MM.1S (cell line): ENCODE results near the gene OXSR1.

Experiments used
- DNase-seq: peaks from one replicate; pipeline ENCODE4 v3.0.0-alpha.2; 2015
- H2AFZ ChIP-seq: fragments of 300-600 bp; sonication (generic); 2 replicates; pipeline ENCODE4 v1.6.0; 2016; ENCODE audit warnings: antibody characterized with exemption, low read length
- H3F3A ChIP-seq: fragments of 300-600 bp; sonication (generic); 2 replicates; pipeline ENCODE4 v1.6.1; 2016; ENCODE audit warnings: mild to moderate bottlenecking, antibody characterized with exemption, low read length, moderate library complexity, mixed read lengths; ENCODE audit not compliant: insufficient read depth
- H3K27ac ChIP-seq: fragments of 300-600 bp; sonication (generic); 2 replicates; pipeline ENCODE4 v1.5.1; 2016; ENCODE audit warnings: mild to moderate bottlenecking, low read length
- H3K27me3 ChIP-seq: fragments of 300-600 bp; sonication (generic); replicated peaks from 2 replicates; pipeline ENCODE4 v1.6.0; 2016; ENCODE audit warnings: low read length; ENCODE audit not compliant: insufficient read depth
- H3K36me3 ChIP-seq: fragments of 300-600 bp; sonication (generic); replicated peaks from 2 replicates; pipeline ENCODE4 v1.6.1; 2016; ENCODE audit warnings: mild to moderate bottlenecking, low read length, mixed read lengths; ENCODE audit not compliant: insufficient read depth
- H3K4me1 ChIP-seq: fragments of 300-600 bp; sonication (generic); 2 replicates; pipeline ENCODE4 v1.6.1; 2016; ENCODE audit warnings: low read length, mixed read lengths
- H3K4me2 ChIP-seq: fragments of 300-600 bp; sonication (generic); 2 replicates; pipeline ENCODE4 v1.6.0; 2016; ENCODE audit warnings: low read depth, low read length
- H3K4me3 ChIP-seq: fragments of 300-600 bp; sonication (generic); 2 replicates; pipeline ENCODE4 v1.5.1; 2016; ENCODE audit warnings: low read length, mixed read lengths
- H3K79me2 ChIP-seq: fragments of 300-600 bp; sonication (generic); 2 replicates; pipeline ENCODE4 v1.6.1; 2016; ENCODE audit warnings: mixed run types, low read length, mixed read lengths
- H3K9ac ChIP-seq: fragments of 300-600 bp; sonication (generic); 2 replicates; pipeline ENCODE4 v1.6.1; 2016; ENCODE audit warnings: low read length, mixed read lengths
- H3K9me2 ChIP-seq: fragments of 300-600 bp; sonication (generic); replicated peaks from 2 replicates; pipeline ENCODE4 v1.6.1; 2016; ENCODE audit warnings: mild to moderate bottlenecking, low read length, mixed read lengths; ENCODE audit not compliant: insufficient read depth
- H3K9me3 ChIP-seq: fragments of 300-600 bp; sonication (generic); replicated peaks from 2 replicates; pipeline ENCODE4 v1.6.1; 2016; ENCODE audit warnings: mild to moderate bottlenecking, low read length, mixed read lengths; ENCODE audit not compliant: insufficient read depth
- H4K20me1 ChIP-seq: fragments of 300-600 bp; sonication (generic); 2 replicates; pipeline ENCODE4 v1.6.1; 2016; ENCODE audit warnings: mild to moderate bottlenecking, low read length, moderate library complexity, mixed read lengths; ENCODE audit not compliant: insufficient read depth
- CTCF ChIP-seq: fragments of 300-600 bp; sonication (generic); IDR thresholded peaks from 2 replicates; pipeline ENCODE4 v1.5.1; 2016; ENCODE audit warnings: antibody characterized with exemption, low read length, mixed read lengths
- EZH2 ChIP-seq: fragments of 300-600 bp; sonication (generic); optimal IDR thresholded peaks from 2 replicates; pipeline ENCODE3; 2017; ENCODE audit warnings: low read depth, mild to moderate bottlenecking, antibody characterized with exemption, low read length, mixed read lengths
- EZH2phosphoT487 ChIP-seq: fragments of 300-600 bp; sonication (generic); IDR thresholded peaks from 2 replicates; pipeline ENCODE4 v1.6.1; 2018; ENCODE audit warnings: antibody characterized with exemption, low read length

Gene OXSR1

GRCh38 chr3:38121451-38121831 is 43.9 kb upstream of the OXSR1 start:
- TF ChIP-seq EZH2, result no peak
- TF ChIP-seq EZH2phosphoT487, result no peak
- no peak for TF ChIP-seq CTCF
- H4K20me1 ChIP-seq, result no peaks in the 10 kb centered on the region
- H3K36me3 ChIP-seq, result no peaks in the 10 kb centered on the region
- H3K27me3 ChIP-seq, result no peaks in the 10 kb centered on the region
- no peak overlapping the region for H3K4me3 ChIP-seq
- H2AFZ ChIP-seq, result no peak overlapping the region
- H3K9me3 ChIP-seq, result no peaks in the 10 kb centered on the region
- no peaks in the 10 kb centered on the region for H3K79me2 ChIP-seq
- no peak overlapping the region for H3K27ac ChIP-seq
- H3K4me1 ChIP-seq, result no peaks in the 10 kb centered on the region
- no peak overlapping the region for H3K9ac ChIP-seq
- H3F3A ChIP-seq, result no peaks in the 10 kb centered on the region
- H3K4me2 ChIP-seq, result no peak overlapping the region
- no peak for DNase-seq
- H3K9me2 ChIP-seq, result no peaks in the 10 kb centered on the region

GRCh38 chr3:38121832-38122461 is 43.4 kb upstream of the OXSR1 start:
- H3K9me2 ChIP-seq, result no peaks in the 10 kb centered on the region
- H3K4me1 ChIP-seq, result no peaks in the 10 kb centered on the region
- no peaks in the 10 kb centered on the region for H3K36me3 ChIP-seq
- H3K9me3 ChIP-seq, result no peaks in the 10 kb centered on the region
- no peak overlapping the region for H3K4me2 ChIP-seq
- H4K20me1 ChIP-seq, result no peaks in the 10 kb centered on the region
- no peak overlapping the region for H3K9ac ChIP-seq
- TF ChIP-seq EZH2phosphoT487 (no peak), CTCF (no peak), EZH2 (no peak)
- no peak overlapping the region for H2AFZ ChIP-seq
- no peaks in the 10 kb centered on the region for H3F3A ChIP-seq
- H3K27ac ChIP-seq, result no peak overlapping the region
- no peaks in the 10 kb centered on the region for H3K27me3 ChIP-seq
- no peak overlapping the region for H3K4me3 ChIP-seq
- no peaks in the 10 kb centered on the region for H3K79me2 ChIP-seq
- DNase-seq, result no peak

GRCh38 chr3:38122712-38123290 is 42.5 kb upstream of the OXSR1 start:
- H3K79me2 ChIP-seq, result no peaks in the 10 kb centered on the region
- H3K27me3 ChIP-seq, result no peaks in the 10 kb centered on the region
- H3K36me3 ChIP-seq, result no peaks in the 10 kb centered on the region
- no peak overlapping the region for H2AFZ ChIP-seq
- H3K4me2 ChIP-seq, result no peak overlapping the region
- H3K9me3 ChIP-seq, result no peaks in the 10 kb centered on the region
- H3K27ac ChIP-seq, result no peak overlapping the region
- H4K20me1 ChIP-seq, result no peaks in the 10 kb centered on the region
- no peak overlapping the region for H3K9ac ChIP-seq
- no peak overlapping the region for H3K4me3 ChIP-seq
- no peak for DNase-seq
- H3K9me2 ChIP-seq, result no peaks in the 10 kb centered on the region
- H3F3A ChIP-seq, result no peaks in the 10 kb centered on the region
- TF ChIP-seq CTCF, result no peak
- no peak for TF ChIP-seq EZH2
- no peak for TF ChIP-seq EZH2phosphoT487
- H3K4me1 ChIP-seq, result no peaks in the 10 kb centered on the region
